ENCODE results near the gene GIPC1.

GRCh38 chr19:14542711-14543328 is 46.9 kb upstream of the GIPC1 start:
- TF ChIP-seq POLR2A (IDR thresholded peaks at IDR 0.05) (no peak), CTCF (IDR thresholded peaks at IDR 0.05) (no peak)

Measured in adrenal gland (tissue), 5 donors.